Islet precursor cell (in vitro differentiated cells): ENCODE data around the gene STN1.
A peak's percentile ranks its signal among the peaks of the same experiment; 100 is the strongest.

Source experiments
- DNase-seq: peaks from one replicate; pipeline ENCODE4 v3.0.0-alpha.2; 2018

The STN1 gene

GRCh38 chr10:103890688-103891087, 27.3 kb downstream of the STN1 start:
- no peak for DNase-seq

- no peak for DNase-seq
Measured at GRCh38 chr10:103890194-103890658, 27.8 kb downstream of the STN1 start.

- no peak for DNase-seq
Measured at GRCh38 chr10:103889121-103889720, 28.8 kb downstream of the STN1 start.

GRCh38 chr10:103888113-103888841, 29.7 kb downstream of the STN1 start:
- DNase-seq, result no peak

- no peak for DNase-seq
Measured at GRCh38 chr10:103885617-103886016, 32.4 kb downstream of the STN1 start.

- DNase-seq, result peak; percentile 78
Measured at GRCh38 chr10:103884681-103885139, 33.3 kb downstream of the STN1 start.

- DNase-seq, result no peak
Measured at GRCh38 chr10:103882285-103883007, 35.5 kb downstream of the STN1 start.

GRCh38 chr10:103881416-103882284, 36.3 kb downstream of the STN1 start:
- DNase-seq, result peak; percentile 79

GRCh38 chr10:103879831-103880230, 38.2 kb downstream of the STN1 start:
- DNase-seq, result no peak

GRCh38 chr10:103879409-103879808, 38.6 kb downstream of the STN1 start:
- DNase-seq, result peak; percentile 63

- DNase-seq, result no peak
Measured at GRCh38 chr10:103877861-103878260, 40.1 kb downstream of the STN1 start.

- DNase-seq, result no peak
Measured at GRCh38 chr10:103876155-103876554, 41.8 kb downstream of the STN1 start.

- DNase-seq, result no peak
Measured at GRCh38 chr10:103874730-103875129, 43.3 kb downstream of the STN1 start.

GRCh38 chr10:103872137-103872931, 45.6 kb downstream of the STN1 start:
- peak; percentile 77 for DNase-seq

- DNase-seq, result no peak
Measured at GRCh38 chr10:103871006-103871405, 47.0 kb downstream of the STN1 start.

- DNase-seq, result no peak
Measured at GRCh38 chr10:103870516-103870915, 47.5 kb downstream of the STN1 start.

- DNase-seq, result no peak
Measured at GRCh38 chr10:103869336-103869735, 48.6 kb downstream of the STN1 start.

- DNase-seq, result no peak
Measured at GRCh38 chr10:103868200-103868599, 49.8 kb downstream of the STN1 start.

- DNase-seq, result no peak
Measured at GRCh38 chr10:103861505-103861904, 56.5 kb downstream of the STN1 start.

GRCh38 chr10:103859161-103860086, 58.6 kb downstream of the STN1 start:
- peak; percentile 88 for DNase-seq

GRCh38 chr10:103858360-103858759, 59.6 kb downstream of the STN1 start:
- no peak for DNase-seq
